H9 (cell line): ENCODE results near the gene ATF6. TPM values are rescaled to one million over a fixed set of nuclear protein-coding genes. Genes with fewer than 3 reads are reported as not detected.

Experiments
- DNase-seq: peaks from one replicate; pipeline ENCODE4 v3.0.0-alpha.2; 2017
- H2AFZ ChIP-seq: one replicate; pipeline ENCODE4 v1.6.1; 2013; ENCODE audit warnings: mild to moderate bottlenecking, low read length, control low read depth, moderate library complexity
- H2AK5ac ChIP-seq: 2 replicates; pipeline ENCODE4 v1.6.1; 2013; ENCODE audit warnings: low read length, control low read depth, mixed read lengths; ENCODE audit not compliant: insufficient read length
- H2BK120ac ChIP-seq: one replicate; pipeline ENCODE4 v1.6.1; 2013; ENCODE audit warnings: low read depth, mild to moderate bottlenecking, low read length, control low read depth, inconsistent platforms; ENCODE audit not compliant: poor library complexity, severe bottlenecking
- H2BK12ac ChIP-seq: 2 replicates; pipeline ENCODE4 v1.6.1; 2013; ENCODE audit warnings: low read length, control low read depth, mixed read lengths, low read depth; ENCODE audit not compliant: insufficient read length
- H2BK15ac ChIP-seq: 2 replicates; pipeline ENCODE4 v1.6.1; 2013; ENCODE audit warnings: low read depth, low read length, control low read depth
- H2BK20ac ChIP-seq: one replicate; pipeline ENCODE4 v1.6.1; 2013; ENCODE audit warnings: low read depth, mild to moderate bottlenecking, low read length, control low read depth, inconsistent platforms; ENCODE audit not compliant: poor library complexity, severe bottlenecking
- H2BK5ac ChIP-seq: 2 replicates; pipeline ENCODE4 v1.6.1; 2013; ENCODE audit warnings: low read length, control low read depth, mixed read lengths; ENCODE audit not compliant: insufficient read length
- H3K14ac ChIP-seq: 2 replicates; pipeline ENCODE4 v1.6.1; 2013; ENCODE audit warnings: low read length, control low read depth; ENCODE audit not compliant: insufficient read depth
- H3K18ac ChIP-seq: 2 replicates; pipeline ENCODE4 v1.6.1; 2013; ENCODE audit warnings: low read depth, mild to moderate bottlenecking, mixed read lengths, low read length, control low read depth; ENCODE audit not compliant: insufficient read length
- H3K23ac ChIP-seq: 2 replicates; pipeline ENCODE4 v1.6.1; 2013; ENCODE audit warnings: low read length, control low read depth, mixed read lengths, low read depth; ENCODE audit not compliant: insufficient read length
- H3K23me2 ChIP-seq: 2 replicates; pipeline ENCODE4 v1.6.1; 2013; ENCODE audit warnings: low read depth, mild to moderate bottlenecking, mixed read lengths, low read length, control low read depth; ENCODE audit not compliant: insufficient read length, poor library complexity, severe bottlenecking
- H3K27ac ChIP-seq: 2 replicates; pipeline ENCODE4 v1.5.1; 2013; ENCODE audit warnings: low read length, control low read depth, mixed read lengths, low read depth; ENCODE audit not compliant: insufficient read length
- H3K27me3 ChIP-seq: 2 replicates; pipeline ENCODE4 v1.6.1; 2013; ENCODE audit warnings: low read length, control low read depth, inconsistent platforms; ENCODE audit not compliant: insufficient read depth
- H3K4ac ChIP-seq: 2 replicates; pipeline ENCODE4 v1.6.1; 2013; ENCODE audit warnings: low read depth, mild to moderate bottlenecking, control low read depth, inconsistent platforms, low read length, moderate library complexity
- H3K4me1 ChIP-seq: 2 replicates; pipeline ENCODE4 v1.6.1; 2013; ENCODE audit warnings: low read length, control low read depth, inconsistent platforms; ENCODE audit not compliant: insufficient read depth
- H3K4me2 ChIP-seq: 2 replicates; pipeline ENCODE4 v1.6.1; 2013; ENCODE audit warnings: low read length, control low read depth, mixed read lengths; ENCODE audit not compliant: insufficient read length, insufficient read depth
- H3K56ac ChIP-seq: 2 replicates; pipeline ENCODE4 v1.6.1; 2013; ENCODE audit warnings: low read depth, mild to moderate bottlenecking, mixed read lengths, low read length, control low read depth; ENCODE audit not compliant: insufficient read length
- H3K79me1 ChIP-seq: 2 replicates; pipeline ENCODE4 v1.6.1; 2013; ENCODE audit warnings: low read depth, mild to moderate bottlenecking, moderate library complexity, low read length, control low read depth, inconsistent platforms; ENCODE audit not compliant: insufficient read depth, poor library complexity, severe bottlenecking
- H3K79me2 ChIP-seq: 2 replicates; pipeline ENCODE4 v1.6.1; 2013; ENCODE audit warnings: low read length, control low read depth, inconsistent platforms; ENCODE audit not compliant: insufficient read depth
- H3K9ac ChIP-seq: 2 replicates; pipeline ENCODE4 v1.6.1; 2013; ENCODE audit warnings: low read length, control low read depth, mixed read lengths; ENCODE audit not compliant: insufficient read length; ENCODE audit errors: extremely low read depth
- H3K9me3 ChIP-seq: one replicate; pipeline ENCODE4 v1.6.1; 2013; ENCODE audit warnings: low read depth, low read length, inconsistent platforms; ENCODE audit not compliant: control insufficient read depth
- H3T11ph ChIP-seq: one replicate; pipeline ENCODE4 v1.6.1; 2013; ENCODE audit warnings: mild to moderate bottlenecking, low read length, control low read depth, inconsistent platforms
- H4K20me1 ChIP-seq: one replicate; pipeline ENCODE4 v1.6.1; 2013; ENCODE audit not compliant: control insufficient read depth, insufficient read length, insufficient read depth
- H4K5ac ChIP-seq: 2 replicates; pipeline ENCODE4 v1.6.1; 2013; ENCODE audit warnings: low read depth, mild to moderate bottlenecking, mixed read lengths, low read length, control low read depth; ENCODE audit not compliant: insufficient read length
- H4K8ac ChIP-seq: replicated peaks from 2 replicates; pipeline ENCODE4 v1.6.1; 2013; ENCODE audit warnings: low read length, control low read depth, mixed read lengths, low read depth; ENCODE audit not compliant: insufficient read length
- H4K91ac ChIP-seq: 2 replicates; pipeline ENCODE4 v1.6.1; 2013; ENCODE audit warnings: low read depth, mild to moderate bottlenecking, moderate library complexity, mixed read lengths, low read length, control low read depth; ENCODE audit not compliant: insufficient read length
- H3K27ac Mint-ChIP-seq, 3 experiments: 2 replicates in 2 of 3; 3 replicates in 1 of 3; pipeline ENCODE4 v1.8.0; 2020 to 2021; ENCODE audit warnings: mixed read lengths in 3 of 3, mild to moderate bottlenecking in 1 of 3, moderate library complexity in 1 of 3
- H3K27me3 Mint-ChIP-seq: 2 replicates; pipeline ENCODE4 v1.8.0; 2021; ENCODE audit warnings: low read depth, mild to moderate bottlenecking, moderate library complexity, mixed read lengths
- H3K36me3 Mint-ChIP-seq, 3 experiments: 2 replicates in 2 of 3; 3 replicates in 1 of 3; pipeline ENCODE4 v1.8.0; 2020 to 2021; ENCODE audit warnings: low read depth in 3 of 3, mixed read lengths in 3 of 3; ENCODE audit not compliant: insufficient read depth in 1 of 3
- H3K4me1 Mint-ChIP-seq, 2 experiments: 2 replicates each; pipeline ENCODE4 v1.8.0; 2020; ENCODE audit warnings: mixed read lengths in 2 of 2
- H3K4me3 Mint-ChIP-seq, 2 experiments: 2 replicates in 1 of 2; 3 replicates in 1 of 2; pipeline ENCODE4 v1.8.0; 2020 to 2021; ENCODE audit warnings: mild to moderate bottlenecking in 2 of 2, mixed read lengths in 2 of 2, moderate library complexity in 1 of 2
- H3K9me3 Mint-ChIP-seq, 2 experiments: 2 replicates in 1 of 2; 3 replicates in 1 of 2; pipeline ENCODE4 v1.8.0; 2020; ENCODE audit warnings: mild to moderate bottlenecking in 2 of 2, mixed read lengths in 2 of 2, moderate library complexity in 1 of 2
- WGBS: extraction: QIAGEN DNeasy Blood & Tissue Kit; methylation state at CpG from one replicate; pipeline ENCODE4 v1.1.7; 2013; ENCODE audit warnings: missing lambda C conversion rate, low lambda C conversion rate, mixed read lengths; ENCODE audit not compliant: insufficient read length; ENCODE audit errors: extremely low coverage; 5-methylcytosine and 5-hydroxymethylcytosine counted together
- total RNA-seq: library from RNA; stranded (reverse); gene quantifications from 2 replicates; pipeline ENCODE4 v1.2.1, GENCODE V29; 2021
- TF ChIP-seq, protein P1 (sequence below): fragments of 200-600 bp; sonication (generic); conservative IDR thresholded peaks from 3 replicates; pipeline ENCODE4 v1.8.0; 2021; ENCODE audit warnings: antibody characterized with exemption, mild to moderate bottlenecking

ATF6 gene
- total RNA-seq, 1 experiment from 2014 or later, result 11.2 TPM

GRCh38 chr1:161905269-161905884 is 139.3 kb downstream of the ATF6 start:
- H3K23ac ChIP-seq, result no peak overlapping the region
- H3K56ac ChIP-seq, result no peak overlapping the region
- no peak overlapping the region for H2AFZ ChIP-seq
- H3K18ac ChIP-seq, result no peak overlapping the region
- no peak overlapping the region for H3K14ac ChIP-seq
- no peaks in the 10 kb centered on the region for H3K9me3 ChIP-seq
- no peaks in the 10 kb centered on the region for H3K27me3 Mint-ChIP-seq
- H3K27me3 ChIP-seq, result no peaks in the 10 kb centered on the region
- H4K8ac ChIP-seq, result no peak overlapping the region
- H3K4me1 ChIP-seq, result peaks cover 3% of the 10 kb centered on the region; the same call in 1 of the 2 replicates
- no peak overlapping the region for H2BK5ac ChIP-seq
- no peaks in the 10 kb centered on the region for H3K23me2 ChIP-seq
- no peaks in the 10 kb centered on the region for H3K9me3 Mint-ChIP-seq
- no peak overlapping the region for H3K27ac ChIP-seq
- WGBS, result no CpG with 5 or more reads among the region's 3 CpGs
- H3K27ac Mint-ChIP-seq, result no peak overlapping the region; a peak in 1 of 7 replicates
- H3K4ac ChIP-seq, result no peak overlapping the region
- H3K4me3 Mint-ChIP-seq, result no peak overlapping the region
- no peaks in the 10 kb centered on the region for H3K36me3 Mint-ChIP-seq
- H3K9ac ChIP-seq, result no peak overlapping the region
- H2BK120ac ChIP-seq, result no peak overlapping the region
- no peaks in the 10 kb centered on the region for H3K79me1 ChIP-seq
- no peak overlapping the region for H4K91ac ChIP-seq
- no peak overlapping the region for H3T11ph ChIP-seq
- no peak overlapping the region for H2AK5ac ChIP-seq
- H3K79me2 ChIP-seq, result no peaks in the 10 kb centered on the region
- H4K5ac ChIP-seq, result no peak overlapping the region
- H3K4me1 Mint-ChIP-seq, result peaks cover 13 to 23% of the 10 kb centered on the region in 2 experiments
- no peaks in the 10 kb centered on the region for H4K20me1 ChIP-seq
- no peak overlapping the region for H2BK15ac ChIP-seq
- H3K4me2 ChIP-seq, result no peak overlapping the region
- H2BK12ac ChIP-seq, result no peak overlapping the region
- TF ChIP-seq, protein P1, sequence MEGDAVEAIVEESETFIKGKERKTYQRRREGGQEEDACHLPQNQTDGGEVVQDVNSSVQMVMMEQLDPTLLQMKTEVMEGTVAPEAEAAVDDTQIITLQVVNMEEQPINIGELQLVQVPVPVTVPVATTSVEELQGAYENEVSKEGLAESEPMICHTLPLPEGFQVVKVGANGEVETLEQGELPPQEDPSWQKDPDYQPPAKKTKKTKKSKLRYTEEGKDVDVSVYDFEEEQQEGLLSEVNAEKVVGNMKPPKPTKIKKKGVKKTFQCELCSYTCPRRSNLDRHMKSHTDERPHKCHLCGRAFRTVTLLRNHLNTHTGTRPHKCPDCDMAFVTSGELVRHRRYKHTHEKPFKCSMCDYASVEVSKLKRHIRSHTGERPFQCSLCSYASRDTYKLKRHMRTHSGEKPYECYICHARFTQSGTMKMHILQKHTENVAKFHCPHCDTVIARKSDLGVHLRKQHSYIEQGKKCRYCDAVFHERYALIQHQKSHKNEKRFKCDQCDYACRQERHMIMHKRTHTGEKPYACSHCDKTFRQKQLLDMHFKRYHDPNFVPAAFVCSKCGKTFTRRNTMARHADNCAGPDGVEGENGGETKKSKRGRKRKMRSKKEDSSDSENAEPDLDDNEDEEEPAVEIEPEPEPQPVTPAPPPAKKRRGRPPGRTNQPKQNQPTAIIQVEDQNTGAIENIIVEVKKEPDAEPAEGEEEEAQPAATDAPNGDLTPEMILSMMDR, result peak; percentile 75
- DNase-seq, result no peak
- no peak overlapping the region for H2BK20ac ChIP-seq
